ENCODE results near the gene KIAA0232. TPM values are rescaled to one million over a fixed set of nuclear protein-coding genes. Genes with fewer than 3 reads are reported as not detected.

The KIAA0232 gene
- total RNA-seq, 1 donor from 2014 or later, result 20.9 TPM

DNA sequence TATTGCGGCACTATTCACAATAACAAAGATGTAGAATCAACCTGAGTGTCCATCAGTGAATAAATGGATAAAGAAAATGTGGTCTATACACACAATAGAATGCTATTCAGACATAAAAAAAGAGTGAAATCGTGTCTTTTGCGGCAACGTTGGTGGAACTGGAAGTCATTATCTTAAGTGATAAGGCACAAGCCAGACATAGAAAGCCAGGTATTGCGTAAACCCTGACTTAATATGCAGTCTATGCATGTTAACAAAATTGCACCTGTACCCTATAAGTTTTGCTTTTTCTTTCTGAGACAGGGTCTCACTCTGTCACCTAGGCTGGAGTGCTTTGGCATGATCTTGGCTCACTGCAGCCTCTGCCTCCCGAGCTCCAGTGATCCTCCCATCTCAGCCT lies 28.6 kb downstream of the KIAA0232 start:
- no peak for TF ChIP-seq CTCF (conservative IDR thresholded peaks at IDR 0.05; ENCODE audit: low read depth, low read length)
- H3K4me3 ChIP-seq (ENCODE audit: low read depth, low read length), result no peak overlapping the region
- DNase-seq (ENCODE audit: low read depth), result no peak

GRCh38 chr4:6812766-6813165 lies 30.2 kb downstream of the KIAA0232 start:
- no peak overlapping the region for H3K4me3 ChIP-seq (ENCODE audit: low read depth, low read length)

GRCh38 chr4:6813725-6814124 lies 31.2 kb downstream of the KIAA0232 start:
- TF ChIP-seq CTCF (conservative IDR thresholded peaks at IDR 0.05; ENCODE audit: low read depth, low read length), result no peak
- DNase-seq (ENCODE audit: low read depth), result no peak
- no peak overlapping the region for H3K4me3 ChIP-seq (ENCODE audit: low read depth, low read length)

More at GRCh38 chr4:6812766-6813165, 30.2 kb downstream of the KIAA0232 start:
- no peak for TF ChIP-seq CTCF (conservative IDR thresholded peaks at IDR 0.05; ENCODE audit: low read depth, low read length)
- DNase-seq (ENCODE audit: low read depth), result no peak

DNA sequence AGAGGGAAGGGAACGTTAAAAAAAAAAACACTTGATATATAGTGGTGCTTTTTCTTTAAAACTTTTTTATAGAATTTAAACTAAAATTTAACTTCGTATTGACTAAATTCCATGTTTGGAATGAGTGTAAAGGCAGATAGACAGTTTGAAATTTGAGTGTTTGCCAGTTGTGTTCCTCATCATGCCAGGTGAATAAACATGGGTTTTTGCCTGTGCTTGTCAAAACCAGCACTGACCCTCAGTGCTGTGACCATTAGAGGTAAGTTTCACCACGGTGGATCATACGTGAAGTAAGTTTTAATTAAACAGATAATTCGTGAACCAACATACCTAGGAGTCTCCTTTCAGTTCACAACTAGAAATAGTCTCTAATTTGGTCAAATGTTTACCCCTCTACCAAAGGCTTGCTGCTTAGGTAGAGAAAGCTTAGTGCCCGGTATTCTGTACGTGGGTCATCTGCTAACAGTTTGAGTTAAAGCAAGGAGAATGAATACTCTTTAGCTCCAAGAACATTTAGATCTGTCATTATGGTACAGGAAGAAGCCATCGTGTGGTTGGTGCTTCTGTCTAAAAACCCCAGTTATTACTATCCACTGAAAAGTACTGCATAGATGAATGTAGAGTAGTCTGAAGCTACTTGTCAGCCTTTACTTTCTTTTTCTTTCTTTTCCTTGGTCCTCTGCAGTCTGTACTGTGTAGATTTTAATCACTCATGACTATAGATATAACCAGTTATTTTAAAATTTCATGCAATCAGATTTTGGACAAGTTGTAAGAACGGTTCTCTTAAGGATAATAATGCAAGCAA lies 32.7 kb downstream of the KIAA0232 start:
- TF ChIP-seq CTCF (conservative IDR thresholded peaks at IDR 0.05; ENCODE audit: low read depth, low read length), result no peak

DNA sequence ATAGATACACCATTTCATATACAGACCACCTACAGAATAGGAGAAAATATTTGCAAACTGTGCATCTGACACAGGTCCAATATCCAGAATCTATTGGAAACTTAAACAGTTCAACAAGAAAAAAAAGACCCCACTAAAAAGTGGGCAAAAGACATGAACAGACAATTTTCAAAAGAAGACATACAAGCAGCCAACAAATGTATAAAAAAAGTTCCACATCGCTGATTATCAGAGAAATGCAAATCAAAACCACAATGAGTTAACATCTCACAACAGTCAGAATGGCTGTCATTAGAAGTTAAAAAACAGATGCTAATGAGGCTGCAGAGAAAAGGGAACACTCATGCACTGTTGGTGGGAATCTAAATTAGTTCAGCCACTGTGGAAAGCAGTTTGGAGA lies 36.8 kb downstream of the KIAA0232 start:
- H3K4me3 ChIP-seq (ENCODE audit: low read depth, low read length), result no peak overlapping the region
- DNase-seq (ENCODE audit: low read depth), result no peak
- TF ChIP-seq CTCF (conservative IDR thresholded peaks at IDR 0.05; ENCODE audit: low read depth, low read length), result no peak

More for the DNA sequence above, 32.7 kb downstream of the KIAA0232 start:
- H3K4me3 ChIP-seq (ENCODE audit: low read depth, low read length), result no peak overlapping the region
- no peak for DNase-seq (ENCODE audit: low read depth)

DNA sequence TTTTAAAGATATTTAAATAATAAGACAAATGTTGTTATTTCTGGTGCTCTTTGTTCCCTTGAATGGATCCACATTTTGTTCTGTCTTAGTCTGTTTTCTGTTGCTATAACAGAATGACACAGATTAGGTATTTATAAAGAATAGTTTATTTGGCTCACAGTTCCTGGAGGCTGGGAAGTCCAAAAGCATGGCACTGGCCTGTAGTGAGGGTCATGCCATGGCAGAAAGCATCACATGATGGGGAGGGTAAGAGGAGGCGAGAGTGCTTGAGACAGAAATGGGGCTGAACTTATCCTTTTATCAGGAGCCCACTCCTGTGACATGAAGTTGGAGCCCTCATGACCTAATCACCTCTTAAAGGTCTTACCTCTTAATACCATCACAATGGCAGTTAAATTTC lies 38.2 kb downstream of the KIAA0232 start:
- no peak overlapping the region for H3K4me3 ChIP-seq (ENCODE audit: low read depth, low read length)
- no peak for DNase-seq (ENCODE audit: low read depth)
- TF ChIP-seq CTCF (conservative IDR thresholded peaks at IDR 0.05; ENCODE audit: low read depth, low read length), result no peak

- DNase-seq (ENCODE audit: low read depth), result no peak
- no peak overlapping the region for H3K4me3 ChIP-seq (ENCODE audit: low read depth, low read length)
- TF ChIP-seq CTCF (conservative IDR thresholded peaks at IDR 0.05; ENCODE audit: low read depth, low read length), result no peak
Observed at GRCh38 chr4:6824071-6824470, 41.5 kb downstream of the KIAA0232 start.
